Measurements from ENCODE around the gene EIF2D.

DNA sequence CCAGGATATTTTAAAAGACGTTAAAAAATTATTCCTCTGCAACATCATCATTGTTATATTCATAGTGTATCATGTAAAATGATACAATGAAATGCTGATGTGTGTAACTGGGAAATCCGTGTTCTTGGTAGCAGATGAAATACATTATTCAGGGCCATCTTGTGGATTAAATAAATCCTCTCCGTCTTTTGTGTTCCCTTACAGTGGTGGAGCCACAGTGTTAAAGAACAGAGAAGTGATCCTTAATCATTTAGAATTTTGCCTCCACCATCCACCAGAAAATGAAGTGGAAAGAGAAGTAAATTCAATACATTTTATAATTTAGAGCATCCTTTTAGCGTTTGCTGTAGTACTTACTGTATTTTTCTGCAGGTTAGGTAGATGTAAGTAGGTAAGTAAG, 24.4 kb upstream of the EIF2D start:
- TF ChIP-seq, protein P1, sequence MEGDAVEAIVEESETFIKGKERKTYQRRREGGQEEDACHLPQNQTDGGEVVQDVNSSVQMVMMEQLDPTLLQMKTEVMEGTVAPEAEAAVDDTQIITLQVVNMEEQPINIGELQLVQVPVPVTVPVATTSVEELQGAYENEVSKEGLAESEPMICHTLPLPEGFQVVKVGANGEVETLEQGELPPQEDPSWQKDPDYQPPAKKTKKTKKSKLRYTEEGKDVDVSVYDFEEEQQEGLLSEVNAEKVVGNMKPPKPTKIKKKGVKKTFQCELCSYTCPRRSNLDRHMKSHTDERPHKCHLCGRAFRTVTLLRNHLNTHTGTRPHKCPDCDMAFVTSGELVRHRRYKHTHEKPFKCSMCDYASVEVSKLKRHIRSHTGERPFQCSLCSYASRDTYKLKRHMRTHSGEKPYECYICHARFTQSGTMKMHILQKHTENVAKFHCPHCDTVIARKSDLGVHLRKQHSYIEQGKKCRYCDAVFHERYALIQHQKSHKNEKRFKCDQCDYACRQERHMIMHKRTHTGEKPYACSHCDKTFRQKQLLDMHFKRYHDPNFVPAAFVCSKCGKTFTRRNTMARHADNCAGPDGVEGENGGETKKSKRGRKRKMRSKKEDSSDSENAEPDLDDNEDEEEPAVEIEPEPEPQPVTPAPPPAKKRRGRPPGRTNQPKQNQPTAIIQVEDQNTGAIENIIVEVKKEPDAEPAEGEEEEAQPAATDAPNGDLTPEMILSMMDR (IDR thresholded peaks at IDR 0.05) = no peak
- no peak for TF ChIP-seq POLR2AphosphoS5 (IDR thresholded peaks at IDR 0.05)
